Parathyroid adenoma (tissue), 2 donors: Measurements from ENCODE around the gene C3orf52.
"Not testable (repeated sequence)": the region's sequence is repeated elsewhere in the genome, so short reads cannot be mapped to it uniquely, and the experiment has no call there.

ENCODE experiments used
- H2AFZ ChIP-seq: fragments of 300-600 bp; sonication (generic); one replicate; pipeline ENCODE4 v1.7.0; 2017; ENCODE audit warnings: antibody characterized with exemption, mild to moderate bottlenecking
- H3K27ac ChIP-seq: fragments of 300-600 bp; sonication (generic); one replicate; pipeline ENCODE4 v1.7.0; 2017
- H3K27me3 ChIP-seq: fragments of 300-600 bp; sonication (generic); one replicate; pipeline ENCODE4 v1.7.0; 2017; ENCODE audit warnings: low read length; ENCODE audit not compliant: control insufficient read depth, insufficient read depth
- H3K36me3 ChIP-seq: fragments of 300-600 bp; sonication (generic); one replicate; pipeline ENCODE4 v1.7.0; 2017; ENCODE audit warnings: low read length; ENCODE audit not compliant: control insufficient read depth, insufficient read depth
- H3K4me1 ChIP-seq: fragments of 300-600 bp; sonication (generic); one replicate; pipeline ENCODE4 v1.7.0; 2017; ENCODE audit warnings: control low read depth
- H3K4me2 ChIP-seq: fragments of 300-600 bp; sonication (generic); one replicate; pipeline ENCODE4 v1.7.0; 2017; ENCODE audit warnings: low read length
- H3K4me3 ChIP-seq: fragments of 300-600 bp; sonication (generic); one replicate; pipeline ENCODE4 v1.7.0; 2017; ENCODE audit warnings: low read depth, low read length
- H3K79me2 ChIP-seq: fragments of 300-600 bp; sonication (generic); one replicate; pipeline ENCODE4 v1.7.0; 2017; ENCODE audit warnings: control low read depth
- H3K9ac ChIP-seq: fragments of 300-600 bp; sonication (generic); one replicate; pipeline ENCODE4 v1.7.0; 2017; ENCODE audit warnings: mild to moderate bottlenecking
- H3K9me3 ChIP-seq: fragments of 300-600 bp; sonication (generic); one replicate; pipeline ENCODE4 v1.7.0; 2017; ENCODE audit warnings: low read length; ENCODE audit not compliant: control insufficient read depth
- TF ChIP-seq, protein P1 (sequence below): fragments of 300-600 bp; sonication (generic); IDR thresholded peaks from one replicate; pipeline ENCODE4 v1.7.0; 2017; ENCODE audit warnings: antibody characterized with exemption, mild to moderate bottlenecking
- donor health status: primary hyperparathyroidism.

The C3orf52 gene

DNA sequence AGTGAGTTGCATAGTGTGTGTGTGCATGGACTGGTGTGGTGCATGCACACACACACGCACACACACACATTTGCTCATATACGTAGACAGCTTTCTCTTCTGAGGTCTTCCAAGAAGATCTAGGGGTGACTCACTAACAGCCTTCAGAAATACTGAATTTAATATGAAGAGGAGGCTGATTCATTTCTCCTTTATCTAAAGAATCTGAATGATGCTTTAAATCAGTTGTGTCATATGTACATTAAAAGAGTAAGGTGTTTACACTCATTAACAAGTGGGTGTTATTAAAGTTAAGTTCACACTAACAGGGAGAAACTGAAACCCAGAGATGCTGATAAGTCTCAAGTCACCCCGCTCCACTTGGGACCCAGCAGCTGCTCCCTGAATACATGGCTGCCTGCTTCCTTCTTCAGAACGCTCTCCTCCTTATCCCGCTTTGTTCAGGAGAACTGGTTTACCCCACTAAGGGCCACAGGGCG lies 29.7 kb upstream of the C3orf52 start:
- no peaks in the 10 kb centered on the region for H3K9me3 ChIP-seq
- no peak overlapping the region for H3K4me2 ChIP-seq
- H3K4me1 ChIP-seq, result no peaks in the 10 kb centered on the region
- H3K9ac ChIP-seq, result no peak overlapping the region
- H3K36me3 ChIP-seq, result no peaks in the 10 kb centered on the region
- no peaks in the 10 kb centered on the region for H3K27me3 ChIP-seq
- no peaks in the 10 kb centered on the region for H3K79me2 ChIP-seq
- H2AFZ ChIP-seq, result no peak overlapping the region
- H3K27ac ChIP-seq, result no peak overlapping the region
- TF ChIP-seq, protein P1, sequence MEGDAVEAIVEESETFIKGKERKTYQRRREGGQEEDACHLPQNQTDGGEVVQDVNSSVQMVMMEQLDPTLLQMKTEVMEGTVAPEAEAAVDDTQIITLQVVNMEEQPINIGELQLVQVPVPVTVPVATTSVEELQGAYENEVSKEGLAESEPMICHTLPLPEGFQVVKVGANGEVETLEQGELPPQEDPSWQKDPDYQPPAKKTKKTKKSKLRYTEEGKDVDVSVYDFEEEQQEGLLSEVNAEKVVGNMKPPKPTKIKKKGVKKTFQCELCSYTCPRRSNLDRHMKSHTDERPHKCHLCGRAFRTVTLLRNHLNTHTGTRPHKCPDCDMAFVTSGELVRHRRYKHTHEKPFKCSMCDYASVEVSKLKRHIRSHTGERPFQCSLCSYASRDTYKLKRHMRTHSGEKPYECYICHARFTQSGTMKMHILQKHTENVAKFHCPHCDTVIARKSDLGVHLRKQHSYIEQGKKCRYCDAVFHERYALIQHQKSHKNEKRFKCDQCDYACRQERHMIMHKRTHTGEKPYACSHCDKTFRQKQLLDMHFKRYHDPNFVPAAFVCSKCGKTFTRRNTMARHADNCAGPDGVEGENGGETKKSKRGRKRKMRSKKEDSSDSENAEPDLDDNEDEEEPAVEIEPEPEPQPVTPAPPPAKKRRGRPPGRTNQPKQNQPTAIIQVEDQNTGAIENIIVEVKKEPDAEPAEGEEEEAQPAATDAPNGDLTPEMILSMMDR, result no peak
- H3K4me3 ChIP-seq, result no peak overlapping the region

DNA sequence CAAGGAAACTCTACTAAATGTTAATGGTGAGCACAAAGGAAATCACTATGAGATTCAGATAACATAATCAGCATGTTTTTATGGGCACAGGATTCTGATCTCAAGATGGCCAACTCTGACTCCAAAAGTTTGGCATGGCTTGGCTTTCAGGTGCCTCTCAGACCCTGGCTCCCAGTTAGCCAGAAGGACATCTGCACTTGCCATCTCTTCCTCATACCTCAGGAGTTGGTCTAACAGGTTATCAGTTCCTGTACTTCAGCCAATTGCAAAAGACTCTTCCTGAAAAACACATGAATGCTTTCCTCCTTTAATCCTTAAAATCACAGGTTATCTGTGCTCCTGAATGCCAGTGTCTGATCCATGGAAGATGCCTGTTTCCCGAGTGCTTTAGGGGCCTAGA lies 26.7 kb upstream of the C3orf52 start:
- no peaks in the 10 kb centered on the region for H3K36me3 ChIP-seq
- TF ChIP-seq, protein P1, result no peak
- H3K4me3 ChIP-seq, result no peak overlapping the region
- H3K9me3 ChIP-seq, result no peaks in the 10 kb centered on the region
- no peak overlapping the region for H3K9ac ChIP-seq
- H3K4me2 ChIP-seq, result no peak overlapping the region
- H3K27ac ChIP-seq, result no peak overlapping the region
- no peaks in the 10 kb centered on the region for H3K27me3 ChIP-seq
- H3K79me2 ChIP-seq, result no peaks in the 10 kb centered on the region
- H2AFZ ChIP-seq, result no peak overlapping the region
- H3K4me1 ChIP-seq, result no peaks in the 10 kb centered on the region

GRCh38 chr3:112061152-112061551 lies 25.0 kb upstream of the C3orf52 start:
- no peaks in the 10 kb centered on the region for H3K79me2 ChIP-seq
- no peak overlapping the region for H2AFZ ChIP-seq
- no peak overlapping the region for H3K9ac ChIP-seq
- TF ChIP-seq, protein P1, result no peak
- no peaks in the 10 kb centered on the region for H3K4me1 ChIP-seq
- H3K4me3 ChIP-seq, result no peak overlapping the region
- no peaks in the 10 kb centered on the region for H3K36me3 ChIP-seq
- H3K4me2 ChIP-seq, result no peak overlapping the region
- H3K27ac ChIP-seq, result no peak overlapping the region
- no peaks in the 10 kb centered on the region for H3K9me3 ChIP-seq
- H3K27me3 ChIP-seq, result no peaks in the 10 kb centered on the region

DNA sequence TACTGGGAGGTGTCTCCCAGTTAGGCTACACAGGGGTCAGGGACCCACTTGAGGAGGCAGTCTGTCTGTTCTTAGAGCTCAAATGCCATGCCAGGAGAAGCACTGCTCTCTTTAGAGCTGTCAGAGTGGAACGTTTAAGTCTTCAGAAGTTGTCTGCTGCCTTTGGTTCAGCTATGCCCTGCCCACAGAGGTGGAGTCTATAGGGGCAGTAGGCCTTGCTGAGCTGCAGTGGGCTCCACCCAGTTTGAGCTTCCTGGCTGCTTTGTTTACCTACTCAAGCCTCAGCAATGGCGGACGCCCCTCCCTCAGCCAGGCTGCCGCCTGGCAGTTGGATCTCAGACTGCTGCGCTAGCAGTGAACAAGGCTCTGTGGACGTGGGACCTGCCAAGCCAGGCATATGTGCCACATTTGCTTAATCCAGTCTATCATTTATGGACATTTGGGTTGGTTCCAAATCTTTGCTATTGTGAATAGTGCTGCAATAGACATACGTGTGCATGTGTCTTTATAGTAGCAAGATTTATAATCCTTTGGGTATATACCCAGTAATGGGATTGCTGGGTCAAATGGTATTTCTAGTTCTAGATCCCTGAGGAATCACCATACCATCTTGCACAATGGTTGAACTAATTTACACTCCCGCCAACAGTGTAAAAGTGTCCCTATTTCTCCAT lies 13.7 kb upstream of the C3orf52 start:
- not testable (repeated sequence) for H3K36me3 ChIP-seq, H3K4me1 ChIP-seq, H3K9me3 ChIP-seq, H3K4me2 ChIP-seq, H3K79me2 ChIP-seq, H3K27ac ChIP-seq, H3K9ac ChIP-seq, H3K27me3 ChIP-seq, H3K4me3 ChIP-seq, H2AFZ ChIP-seq

- Histone ChIP-seq H3K9ac (no peak overlapping the region), H3K4me1 (no peaks in the 10 kb centered on the region), H3K4me3 (no peak overlapping the region), H3K27ac (no peak overlapping the region), H3K36me3 (no peaks in the 10 kb centered on the region), H3K79me2 (no peaks in the 10 kb centered on the region), H2AFZ (no peak overlapping the region), H3K4me2 (no peak overlapping the region), H3K9me3 (no peaks in the 10 kb centered on the region), H3K27me3 (no peaks in the 10 kb centered on the region)
- TF ChIP-seq, protein P1, result no peak
Observed at GRCh38 chr3:112074006-112074405, 12.2 kb upstream of the C3orf52 start.
